Measurements from ENCODE around the gene FAM120A. TPM values are rescaled to one million over a fixed set of nuclear protein-coding genes. Genes with fewer than 3 reads are reported as not detected.

The FAM120A gene
- total RNA-seq, 1 experiment from 2014 or later, result 53.3 TPM

GRCh38 chr9:93574091-93574899, 122.8 kb downstream of the FAM120A start (continued):
- no peak for TF ChIP-seq PRDM15 (CRISPR knock-in tag; IDR thresholded peaks at IDR 0.05)
- TF ChIP-seq IRF1 (CRISPR knock-in tag; IDR thresholded peaks at IDR 0.05), result no peak
- TF ChIP-seq ATF2 (CRISPR knock-in tag; IDR thresholded peaks at IDR 0.05; ENCODE audit: borderline replicate concordance, low read depth), result no peak

GRCh38 chr9:93574900-93575795, 123.7 kb downstream of the FAM120A start:
- peaks cover 30% of the 10 kb centered on the region for H3K4me1 Mint-ChIP-seq
- H3K36me3 Mint-ChIP-seq, result peaks cover 8% of the 10 kb centered on the region
- H3K27ac Mint-ChIP-seq, result no peak overlapping the region
- CTCF ChIA-PET, result interaction anchor here (0.6 to 2.4 kb wide), 4 partner anchors 9 to 421 kb away, joined by 3 to 17 read pairs (median 4); no protein-coding TSS in a partner anchor
- POLR2A ChIA-PET, result no interaction called here
- ATAC-seq (peak; percentile 13), DNase-seq (ENCODE audit: low spot score) (no peak)
- H3K4me3 Mint-ChIP-seq, result peak overlapping the region; percentile 84
- peaks cover 22% of the 10 kb centered on the region for H3K27me3 Mint-ChIP-seq (ENCODE audit: low read depth)
- H3K9me3 Mint-ChIP-seq, result peaks cover 13% of the 10 kb centered on the region
- TF ChIP-seq PREB (CRISPR knock-in tag; IDR thresholded peaks at IDR 0.05; ENCODE audit: borderline replicate concordance), result no peak
- no peak for TF ChIP-seq ZNF396 (CRISPR knock-in tag; IDR thresholded peaks at IDR 0.05; ENCODE audit: borderline replicate concordance)
- no peak for TF ChIP-seq NR1H2 (CRISPR knock-in tag; IDR thresholded peaks at IDR 0.05)
- no peak for TF ChIP-seq AFF4 (CRISPR knock-in tag; IDR thresholded peaks at IDR 0.05; ENCODE audit: borderline replicate concordance)
- TF ChIP-seq SP1 (CRISPR knock-in tag; conservative IDR thresholded peaks at IDR 0.05), result no peak
- no peak for TF ChIP-seq ZNF423 (CRISPR knock-in tag; IDR thresholded peaks at IDR 0.05)
- no peak for TF ChIP-seq ZNF138 (CRISPR knock-in tag; conservative IDR thresholded peaks at IDR 0.05)
- TF ChIP-seq TEAD4 (CRISPR knock-in tag; IDR thresholded peaks at IDR 0.05), result no peak
- no peak for TF ChIP-seq CBFB (CRISPR knock-in tag; IDR thresholded peaks at IDR 0.05; ENCODE audit: low read depth)
- TF ChIP-seq ZNF219 (CRISPR knock-in tag; IDR thresholded peaks at IDR 0.05; ENCODE audit: borderline replicate concordance), result no peak
- TF ChIP-seq CREB1 (CRISPR knock-in tag; IDR thresholded peaks at IDR 0.05), result no peak
- no peak for TF ChIP-seq ATF6 (CRISPR knock-in tag; IDR thresholded peaks at IDR 0.05)
- no peak for TF ChIP-seq CREM (CRISPR knock-in tag; IDR thresholded peaks at IDR 0.05)

Data from WTC11 (cell line).